ENCODE data around the gene RHEBL1.

DNA sequence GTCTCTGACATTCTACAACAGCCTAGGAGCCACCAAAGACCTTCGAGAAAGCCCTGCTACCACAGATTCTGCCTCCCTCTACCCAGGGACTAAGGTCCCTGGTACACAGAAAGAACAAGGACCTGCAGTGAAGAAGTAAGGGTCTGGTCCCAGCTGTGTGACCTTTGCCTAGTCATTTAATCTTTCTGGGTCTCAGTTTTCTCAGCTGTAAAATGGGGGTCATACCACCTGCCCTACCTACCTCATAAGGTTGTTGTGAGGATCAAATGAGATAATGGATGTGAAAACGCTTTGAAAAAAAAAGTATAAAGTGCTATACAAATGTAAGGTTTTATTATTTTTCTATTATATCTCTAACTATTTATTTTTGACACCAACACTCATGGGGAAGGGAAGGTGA, 46.0 kb downstream of the RHEBL1 start:
- TF ChIP-seq EZH2 (IDR thresholded peaks at IDR 0.05; ENCODE audit: insufficient read depth, poor library complexity, severe bottlenecking) (no peak), EZH2phosphoT487 (IDR thresholded peaks at IDR 0.05; ENCODE audit: insufficient read depth, low read depth) (no peak)

Data from GM23248 (cell line).